ENCODE results near the gene GRM7. TPM values are rescaled to one million over a fixed set of nuclear protein-coding genes. Genes with fewer than 3 reads are reported as not detected.
A peak's percentile ranks its signal among the peaks of the same experiment; 100 is the strongest.

The GRM7 gene
- total RNA-seq, 1 experiment from 2014 or later, result not detected

GRCh38 chr3:7504886-7505775 lies 644.2 kb downstream of the GRM7 start:
- DNase-seq (ENCODE audit: low spot score), result peak; percentile 32

- no peak for DNase-seq (ENCODE audit: low spot score)
Measured at GRCh38 chr3:7506606-7507180, 645.8 kb downstream of the GRM7 start.

GRCh38 chr3:7508821-7509220 lies 647.9 kb downstream of the GRM7 start:
- DNase-seq (ENCODE audit: low spot score), result no peak

GRCh38 chr3:7512048-7512447 lies 651.1 kb downstream of the GRM7 start:
- DNase-seq (ENCODE audit: low spot score), result no peak

GRCh38 chr3:7518026-7518425 lies 657.1 kb downstream of the GRM7 start:
- no peak for DNase-seq (ENCODE audit: low spot score)

- DNase-seq (ENCODE audit: low spot score), result no peak
Measured at GRCh38 chr3:7518456-7518855, 657.5 kb downstream of the GRM7 start.

- no peak for DNase-seq (ENCODE audit: low spot score)
Measured at GRCh38 chr3:7520059-7520458, 659.1 kb downstream of the GRM7 start.

GRCh38 chr3:7520593-7520992 lies 659.7 kb downstream of the GRM7 start:
- DNase-seq (ENCODE audit: low spot score), result no peak

GRCh38 chr3:7536510-7536909 lies 675.6 kb downstream of the GRM7 start:
- DNase-seq (ENCODE audit: low spot score), result no peak

- DNase-seq (ENCODE audit: low spot score), result no peak
Measured at GRCh38 chr3:7536921-7537320, 676.0 kb downstream of the GRM7 start.

- no peak for DNase-seq (ENCODE audit: low spot score)
Measured at GRCh38 chr3:7543294-7543880, 682.5 kb downstream of the GRM7 start.

GRCh38 chr3:7545334-7545733 lies 684.4 kb downstream of the GRM7 start:
- no peak for DNase-seq (ENCODE audit: low spot score)

- no peak for DNase-seq (ENCODE audit: low spot score)
Measured at GRCh38 chr3:7546253-7546652, 685.3 kb downstream of the GRM7 start.

- DNase-seq (ENCODE audit: low spot score), result no peak
Measured at GRCh38 chr3:7547826-7548225, 686.9 kb downstream of the GRM7 start.

GRCh38 chr3:7562892-7563291 lies 702.0 kb downstream of the GRM7 start:
- no peak for DNase-seq (ENCODE audit: low spot score)

GRCh38 chr3:7565574-7565973 lies 704.7 kb downstream of the GRM7 start:
- no peak for DNase-seq (ENCODE audit: low spot score)

- DNase-seq (ENCODE audit: low spot score), result no peak
Measured at GRCh38 chr3:7567160-7567559, 706.2 kb downstream of the GRM7 start.

- DNase-seq (ENCODE audit: low spot score), result no peak
Measured at GRCh38 chr3:7568526-7569184, 707.7 kb downstream of the GRM7 start.

- no peak for DNase-seq (ENCODE audit: low spot score)
Measured at GRCh38 chr3:7573330-7573729, 712.4 kb downstream of the GRM7 start.

GRCh38 chr3:7574435-7574834 lies 713.5 kb downstream of the GRM7 start:
- DNase-seq (ENCODE audit: low spot score), result no peak

- no peak for DNase-seq (ENCODE audit: low spot score)
Measured at GRCh38 chr3:7576071-7576470, 715.2 kb downstream of the GRM7 start.

GRCh38 chr3:7576506-7576905 lies 715.6 kb downstream of the GRM7 start:
- no peak for DNase-seq (ENCODE audit: low spot score)

- no peak for DNase-seq (ENCODE audit: low spot score)
Measured at GRCh38 chr3:7577513-7577912, 716.6 kb downstream of the GRM7 start.
